NCI-H2196 treated with DMSO at 0.1 percent for 48 hours (cell line): ENCODE measurements around the gene ANG.
"Not testable (repeated sequence)": the region's sequence is repeated elsewhere in the genome, so short reads cannot be mapped to it uniquely, and the experiment has no call there.

ENCODE experiments used
- DNase-seq: peaks from one replicate; lab custom pipeline; 2025; ENCODE audit not compliant: unreplicated experiment; lab: John Stamatoyannopoulos, UW

ANG gene

DNA sequence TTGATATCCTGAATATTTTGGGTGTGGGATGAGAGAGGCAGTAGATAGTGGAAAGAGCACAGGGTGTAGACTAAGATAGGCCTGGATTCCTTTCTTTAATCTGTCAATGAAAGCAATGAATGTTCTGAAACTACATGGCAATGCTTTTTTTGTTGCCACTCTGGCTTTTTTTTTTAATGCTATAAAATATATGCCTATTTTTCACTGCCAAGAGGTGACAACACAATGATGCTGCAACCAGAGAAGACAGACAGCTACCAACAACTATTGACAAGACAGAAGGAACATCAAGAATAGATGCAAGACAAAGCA lies 9.4 kb downstream of the ANG start:
- DNase-seq: no peak

DNA sequence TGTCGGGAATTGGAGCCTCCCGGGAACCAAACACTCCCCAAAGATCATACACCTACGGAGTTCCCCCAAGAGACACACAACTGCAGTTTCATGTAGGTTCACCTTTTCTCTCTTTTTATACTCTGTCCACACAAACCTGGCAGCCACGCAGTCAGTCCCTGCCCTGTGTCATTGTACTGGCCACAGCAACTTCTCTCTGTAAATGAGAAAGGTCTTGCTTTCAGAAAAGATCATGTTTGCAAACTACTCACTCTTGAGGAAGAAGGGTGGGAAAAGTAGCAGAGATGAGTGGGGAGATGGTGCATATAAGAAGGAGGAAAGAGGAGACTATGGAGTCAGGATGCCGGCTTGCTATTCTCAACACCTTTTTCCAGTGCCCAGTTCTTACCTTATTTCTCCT lies 10.4 kb downstream of the ANG start:
- no peak for DNase-seq

GRCh38 chr14:20699931-20700330 lies 11.4 kb downstream of the ANG start:
- no peak for DNase-seq

DNA sequence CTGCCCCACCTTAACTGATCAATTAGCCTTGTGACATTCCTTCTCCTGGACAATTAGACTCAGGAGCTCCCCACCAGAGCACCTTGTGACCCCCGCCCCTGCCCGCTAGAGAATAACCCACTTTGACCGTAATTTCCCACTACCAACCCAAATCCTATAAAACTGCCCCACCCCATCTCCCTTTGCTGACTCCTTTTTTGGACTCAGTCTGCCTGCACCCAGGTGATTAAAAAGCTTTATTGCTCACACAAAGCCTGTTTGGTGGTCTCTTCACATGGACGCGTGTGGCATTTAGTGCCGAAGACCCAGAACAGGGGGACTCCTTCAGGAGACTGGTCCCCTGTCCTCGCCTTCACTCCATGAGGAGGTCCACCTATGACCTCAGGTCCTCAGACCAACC lies 12.4 kb downstream of the ANG start:
- not testable (repeated sequence) for DNase-seq

DNA sequence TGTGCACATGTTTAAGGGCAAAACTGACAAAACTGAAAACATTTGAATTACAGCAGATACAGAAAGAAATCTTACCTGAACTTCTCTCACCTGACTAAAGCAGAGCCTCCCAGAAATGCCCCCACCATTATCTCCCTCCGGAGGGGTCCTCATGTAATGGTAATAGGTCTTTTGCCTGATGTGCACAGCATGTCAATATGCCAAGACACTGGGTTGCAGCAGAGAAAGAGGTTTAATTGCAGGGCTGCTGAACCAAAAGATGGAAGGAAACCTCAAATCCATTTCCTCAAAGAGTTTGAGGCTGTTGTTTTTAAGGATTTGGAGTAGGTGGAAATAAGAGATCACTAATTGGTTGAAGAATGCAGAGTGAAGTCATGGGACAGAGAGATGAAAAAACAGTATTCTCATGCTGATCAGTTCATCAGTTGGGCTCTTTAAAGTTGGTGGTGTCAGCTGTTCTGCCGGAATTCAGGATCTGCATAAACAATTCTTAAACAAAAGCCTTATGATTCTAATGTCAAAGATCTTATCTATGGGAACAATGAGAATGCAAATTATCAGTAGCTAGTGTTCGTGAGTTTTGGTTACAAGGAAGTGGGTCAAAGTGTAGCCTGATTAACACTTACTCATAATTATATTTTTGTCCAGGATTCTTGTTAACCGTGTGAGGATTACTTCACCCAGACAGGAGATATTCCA lies 18.2 kb downstream of the ANG start:
- no peak for DNase-seq

- no peak for DNase-seq
Measured at GRCh38 chr14:20707622-20708021, 19.1 kb downstream of the ANG start.

DNA sequence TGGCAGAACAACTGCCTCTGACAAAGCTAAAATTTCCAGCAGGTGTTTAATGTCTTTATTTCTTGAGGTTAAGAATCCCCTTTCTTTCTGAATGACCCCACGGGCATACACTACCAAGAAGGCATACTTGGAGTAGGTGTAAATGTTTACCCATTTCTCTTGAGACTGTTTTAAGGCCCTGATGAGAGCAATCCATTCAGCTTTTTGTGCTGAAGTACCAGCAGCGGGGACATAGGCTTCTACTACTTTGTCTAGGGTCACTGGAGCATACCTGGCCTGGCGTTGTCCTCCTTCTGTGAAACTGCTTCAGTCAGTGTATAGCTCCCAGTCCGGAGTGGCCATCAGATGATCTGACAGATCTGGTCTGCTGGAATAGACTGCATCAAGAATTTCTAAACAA lies 22.7 kb downstream of the ANG start:
- no peak for DNase-seq

DNA sequence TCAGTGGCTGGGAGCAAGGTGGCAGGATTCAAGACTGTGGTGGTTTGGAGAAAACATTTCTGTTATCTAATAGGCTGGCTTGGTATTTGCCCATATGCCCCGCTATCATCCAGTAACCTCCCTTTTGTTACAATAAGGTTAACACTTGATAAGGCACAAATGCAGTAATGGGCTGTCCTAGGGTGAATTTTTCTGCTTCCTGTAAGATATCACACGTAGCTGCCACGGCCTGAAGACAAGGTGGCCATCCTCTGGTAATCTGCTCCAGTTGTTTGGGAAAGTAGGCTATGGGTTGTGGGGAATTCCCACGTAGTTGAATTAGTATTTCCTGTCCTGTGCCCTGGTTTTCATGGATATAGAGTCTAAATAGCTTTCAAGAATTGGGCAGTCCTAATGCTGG lies 23.1 kb downstream of the ANG start:
- DNase-seq: no peak

GRCh38 chr14:20712904-20713303 lies 24.3 kb downstream of the ANG start:
- no peak for DNase-seq

DNA sequence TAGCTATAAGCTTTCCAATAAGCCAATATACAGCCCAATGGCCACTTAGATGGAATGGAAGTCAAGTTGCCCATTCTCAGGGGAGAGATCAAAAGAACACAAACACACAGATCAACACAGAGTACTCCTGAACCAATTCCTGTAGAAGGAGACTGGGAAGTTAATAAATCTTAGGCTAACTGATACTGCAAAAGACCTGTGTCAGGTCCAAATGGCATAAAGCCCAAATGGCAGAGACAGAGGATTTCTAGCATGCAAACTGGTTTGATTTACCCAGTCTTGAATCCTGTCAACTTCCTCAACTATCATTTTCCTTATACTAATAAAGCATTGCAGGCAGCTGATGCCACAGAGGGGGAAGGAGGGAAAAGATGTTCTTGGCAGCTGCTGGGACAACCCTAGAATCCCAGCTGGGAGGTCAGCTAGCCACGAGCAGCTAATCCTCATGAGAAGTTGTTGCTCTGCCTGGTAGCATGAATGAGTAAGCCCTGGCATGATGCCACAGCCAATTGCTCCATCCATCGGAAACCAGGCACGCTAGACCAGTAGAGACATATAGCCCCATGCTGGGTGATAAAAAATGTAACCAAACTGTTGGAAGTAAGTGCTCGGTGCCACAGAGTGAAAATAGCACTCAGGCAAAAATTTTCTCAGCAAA lies 26.2 kb downstream of the ANG start:
- DNase-seq: no peak

GRCh38 chr14:20719777-20720176 lies 31.2 kb downstream of the ANG start:
- no peak for DNase-seq

DNA sequence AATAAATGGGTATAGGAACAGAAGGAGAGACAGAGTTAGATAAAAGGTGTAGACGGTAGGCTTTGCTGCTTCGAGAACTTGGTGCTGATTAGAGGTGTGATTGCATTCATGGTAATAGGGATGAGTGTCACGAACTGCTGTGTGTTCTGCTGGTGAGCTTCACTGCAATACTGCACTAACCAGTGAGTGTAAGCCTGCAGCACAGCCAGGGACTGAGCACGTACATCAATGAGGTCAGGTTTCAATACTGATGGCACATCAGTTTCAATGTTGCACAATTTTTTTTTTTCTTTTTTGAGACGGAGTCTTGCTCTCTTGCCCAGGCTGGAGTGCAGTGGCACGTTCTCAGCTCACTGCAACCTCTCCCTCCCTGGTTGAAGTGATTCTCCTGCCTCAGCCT lies 32.2 kb downstream of the ANG start:
- DNase-seq: no peak

DNA sequence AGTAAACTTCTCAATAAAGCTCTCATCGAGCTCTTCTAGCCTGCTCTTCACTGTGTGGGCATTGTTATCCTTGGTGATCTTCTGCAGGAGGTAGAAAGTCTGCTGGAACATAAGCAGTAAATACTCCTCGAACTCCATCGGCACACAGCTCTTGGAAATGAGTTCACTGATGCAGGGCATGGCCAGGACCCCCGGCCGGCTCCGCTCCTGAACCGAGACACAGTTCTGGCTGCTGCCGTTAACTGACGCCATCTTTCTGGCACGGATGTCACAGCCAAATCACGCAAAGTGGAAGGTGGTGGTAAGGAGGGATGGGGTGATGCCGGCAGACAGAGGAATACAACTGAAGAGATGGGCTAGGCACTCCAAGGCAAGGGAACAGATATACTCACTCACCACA lies 33.5 kb downstream of the ANG start:
- DNase-seq: no peak

DNA sequence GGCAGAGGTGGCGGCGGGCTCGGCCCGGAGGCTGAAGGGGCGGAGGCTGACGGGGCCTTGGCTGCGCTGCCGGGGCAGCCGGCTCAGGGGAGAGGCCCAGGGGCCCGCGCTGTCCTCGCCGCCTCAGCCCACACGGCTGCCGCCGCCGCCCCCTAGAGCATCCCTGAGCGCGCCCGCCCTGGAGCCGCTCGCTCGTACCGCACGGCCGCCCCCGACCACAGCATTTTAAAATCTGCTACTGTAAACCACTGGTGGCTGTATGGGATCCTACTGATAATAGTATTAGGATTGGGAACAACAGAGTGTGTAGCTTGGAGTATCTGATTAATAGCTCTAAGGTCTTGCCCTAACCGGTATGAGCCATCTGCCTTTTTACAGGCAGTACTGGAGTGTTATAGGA lies 34.9 kb downstream of the ANG start:
- DNase-seq: no peak

DNA sequence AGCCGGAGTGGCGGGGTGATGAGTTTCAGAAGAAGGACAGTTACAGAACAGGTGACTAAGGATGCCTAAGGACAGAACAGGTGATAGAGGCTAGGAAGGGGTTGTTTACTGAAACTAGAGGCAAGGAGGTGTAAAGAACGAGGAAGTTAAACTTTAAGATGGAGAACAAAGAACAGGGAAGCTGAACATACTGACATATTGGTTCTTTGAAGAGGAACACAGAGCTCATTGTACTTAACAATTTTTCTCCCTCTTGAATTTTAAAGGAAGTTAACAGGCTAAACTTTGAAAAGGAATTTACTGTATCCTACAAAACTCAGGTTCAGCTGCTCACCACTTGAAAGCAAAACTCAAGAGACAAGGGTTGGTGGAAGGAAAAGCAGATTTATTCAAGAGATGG lies 37.6 kb downstream of the ANG start:
- not testable (repeated sequence) for DNase-seq

DNA sequence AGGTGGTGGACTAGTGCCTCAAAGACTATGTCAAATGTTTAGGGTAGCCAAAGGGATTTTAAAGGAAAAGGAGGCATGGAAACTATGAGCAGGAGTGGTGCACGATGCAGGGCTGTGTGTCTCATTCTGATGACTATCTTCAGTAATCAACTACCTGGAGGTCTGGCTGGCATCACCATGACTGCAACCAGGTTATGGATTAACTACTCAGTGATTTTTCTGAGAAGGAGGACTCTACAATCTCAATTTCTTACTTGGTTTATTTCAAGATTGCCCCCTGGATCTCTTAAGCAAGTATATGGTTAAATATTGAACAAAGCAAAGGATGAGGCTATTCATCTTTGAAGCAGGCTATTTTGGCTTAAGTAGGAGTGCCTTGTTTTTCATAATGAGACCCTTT lies 38.0 kb downstream of the ANG start:
- no peak for DNase-seq

DNA sequence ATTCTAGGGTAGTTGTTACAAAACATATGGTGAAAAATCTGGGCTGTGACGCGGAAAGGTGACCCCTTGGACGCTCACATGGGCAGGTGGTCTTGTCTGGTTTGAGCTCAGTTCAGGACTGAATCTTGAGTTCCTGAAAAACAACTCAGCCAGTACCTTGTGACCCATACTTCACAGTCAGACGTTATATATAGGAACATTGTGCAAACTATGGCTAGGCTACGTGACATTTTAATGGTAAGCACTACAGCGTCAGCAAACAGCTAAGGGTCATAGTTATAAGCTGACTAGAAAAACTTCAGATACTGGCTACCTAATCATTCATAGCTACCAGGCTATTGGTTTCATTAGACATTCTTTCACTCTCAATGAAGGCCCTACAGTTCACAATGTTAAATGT lies 42.3 kb downstream of the ANG start:
- DNase-seq: no peak

DNA sequence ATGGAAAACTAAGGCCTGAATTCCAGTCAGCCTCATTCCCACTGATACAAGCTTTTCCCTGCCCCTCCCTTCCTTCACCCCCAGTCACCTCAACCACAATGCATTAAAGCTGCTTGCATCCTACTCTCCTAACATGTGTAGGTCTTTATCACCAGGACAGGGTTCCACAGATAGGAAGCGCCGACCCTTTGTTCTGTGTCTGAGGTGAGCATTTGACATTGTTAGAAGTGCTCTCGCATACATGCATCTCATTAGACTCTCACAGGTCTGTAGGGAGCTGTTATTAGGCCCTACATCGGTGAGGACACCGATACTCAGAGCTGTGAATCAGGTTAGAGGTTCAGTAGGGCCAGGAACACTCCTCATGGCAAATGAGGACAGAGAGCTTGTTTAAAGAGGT lies 43.9 kb downstream of the ANG start:
- DNase-seq: no peak

DNA sequence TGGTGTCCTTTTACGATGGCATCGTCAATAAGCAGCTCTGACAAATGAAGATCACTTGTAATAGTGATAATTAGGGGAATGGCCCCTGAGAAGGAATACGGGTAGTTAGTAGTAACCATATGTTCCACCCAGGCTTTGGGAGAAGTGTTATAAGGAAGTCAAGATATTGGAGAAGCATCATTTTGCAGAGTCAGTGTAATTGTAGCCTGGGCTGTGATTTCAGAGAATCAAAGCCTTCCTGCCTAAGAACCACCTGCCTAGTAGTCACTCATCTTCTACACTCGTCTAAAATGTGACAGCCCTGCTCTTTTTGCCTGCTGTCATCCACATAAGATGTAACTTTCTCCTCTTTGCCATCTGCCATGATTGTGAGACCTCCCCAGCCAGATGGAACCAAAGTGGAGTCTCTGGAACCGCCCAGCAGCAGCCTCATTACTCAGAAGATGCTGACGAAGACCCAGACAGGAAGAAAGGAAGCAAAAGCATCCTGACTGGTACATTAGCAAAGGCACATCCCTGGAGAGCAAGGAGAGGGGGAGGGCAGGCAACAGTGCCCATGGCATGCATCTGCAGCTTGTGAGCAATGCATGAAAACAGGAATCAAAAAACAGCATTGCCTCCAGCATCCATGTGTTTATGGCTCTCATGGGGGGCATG lies 44.5 kb downstream of the ANG start:
- no peak for DNase-seq

DNA sequence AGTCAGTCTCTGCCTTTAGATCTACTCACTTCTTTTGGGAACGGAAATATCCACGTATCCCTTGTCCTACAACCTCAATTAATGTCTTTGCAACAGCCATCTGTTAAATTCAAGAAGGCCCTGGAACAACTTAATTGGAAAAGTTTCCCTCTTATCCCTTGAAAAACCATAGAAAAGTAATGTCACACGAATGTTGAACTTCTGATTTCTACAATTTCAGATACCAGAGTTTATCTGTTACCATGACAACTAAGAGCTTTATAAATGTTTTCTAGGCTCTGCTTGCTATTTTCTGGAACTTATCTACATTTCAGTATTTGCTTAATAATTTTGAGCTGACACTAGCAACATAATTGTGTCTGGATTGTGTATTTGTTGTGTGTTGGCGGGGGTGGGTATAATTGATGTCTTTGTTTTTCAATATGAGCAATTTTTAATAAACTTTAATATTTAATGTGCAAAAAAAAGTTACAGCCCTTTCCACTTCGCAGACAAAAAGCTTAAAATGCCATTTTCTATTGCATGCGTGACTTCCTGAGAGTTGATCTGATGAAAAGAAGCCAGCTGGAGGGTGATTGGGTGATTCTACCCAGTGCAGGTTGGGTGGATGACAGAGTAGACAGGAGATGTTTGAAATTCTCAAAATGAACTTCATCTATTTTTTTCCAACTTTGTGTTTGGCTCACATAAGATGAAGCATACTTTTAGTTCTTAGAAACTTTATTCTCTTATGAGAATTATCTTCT lies 45.3 kb downstream of the ANG start:
- no peak for DNase-seq

- DNase-seq: no peak
Measured at GRCh38 chr14:20734430-20734806, 45.9 kb downstream of the ANG start.

- DNase-seq: not testable (repeated sequence)
Measured at GRCh38 chr14:20738292-20738691, 49.7 kb downstream of the ANG start.
